ENCODE measurements around the gene KPTN.

KPTN gene

GRCh38 chr19:47447470-47448359 is 36.3 kb downstream of the KPTN start:
- no peak for TF ChIP-seq CTCF (IDR thresholded peaks at IDR 0.05; ENCODE audit: low read depth, low read length)
- H3K4me3 ChIP-seq (ENCODE audit: low read depth, low read length) = no peak overlapping the region

GRCh38 chr19:47446534-47447469 is 37.2 kb downstream of the KPTN start:
- TF ChIP-seq CTCF (IDR thresholded peaks at IDR 0.05; ENCODE audit: low read depth, low read length) = no peak
- no peak overlapping the region for H3K4me3 ChIP-seq (ENCODE audit: low read depth, low read length)

- no peak overlapping the region for H3K4me3 ChIP-seq (ENCODE audit: low read depth, low read length)
These were observed 38.0 kb downstream of the KPTN start for GRCh38 chr19:47445937-47446402.

GRCh38 chr19:47445527-47445926 is 38.5 kb downstream of the KPTN start:
- H3K4me3 ChIP-seq (ENCODE audit: low read depth, low read length) = no peak overlapping the region
- no peak for TF ChIP-seq CTCF (IDR thresholded peaks at IDR 0.05; ENCODE audit: low read depth, low read length)

More at GRCh38 chr19:47445937-47446402, 38.0 kb downstream of the KPTN start:
- no peak for TF ChIP-seq CTCF (IDR thresholded peaks at IDR 0.05; ENCODE audit: low read depth, low read length)

- TF ChIP-seq CTCF (IDR thresholded peaks at IDR 0.05; ENCODE audit: low read depth, low read length) = no peak
- no peak overlapping the region for H3K4me3 ChIP-seq (ENCODE audit: low read depth, low read length)
These were observed 39.6 kb downstream of the KPTN start for GRCh38 chr19:47444388-47444821.

- H3K4me3 ChIP-seq (ENCODE audit: low read depth, low read length) = no peak overlapping the region
- no peak for TF ChIP-seq CTCF (IDR thresholded peaks at IDR 0.05; ENCODE audit: low read depth, low read length)
These were observed 40.7 kb downstream of the KPTN start for GRCh38 chr19:47443331-47443730.

All from WI38 (cell line).